Measurements from ENCODE around the gene NPS.

DNA sequence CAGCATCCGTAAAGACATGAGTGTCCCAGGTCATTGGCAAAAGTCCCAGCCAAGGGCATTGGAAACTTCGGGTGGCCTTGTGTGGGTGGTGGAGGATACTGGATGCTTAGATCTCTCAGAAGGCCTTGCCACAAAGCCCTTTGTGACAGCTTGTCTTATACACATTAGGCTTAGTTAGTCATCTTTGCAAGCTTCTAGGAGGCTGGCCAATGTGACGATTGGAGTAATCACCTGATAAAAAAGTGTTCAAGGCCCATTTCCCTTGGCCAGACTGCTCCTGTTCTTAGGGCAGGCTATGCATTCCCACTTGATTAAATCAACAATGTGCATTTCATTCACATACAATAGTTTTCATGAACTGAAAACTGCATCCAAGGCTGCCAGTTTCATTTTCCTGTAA, 26.9 kb downstream of the NPS start:
- no peak for TF ChIP-seq POLR2AphosphoS5 (IDR thresholded peaks at IDR 0.05; ENCODE audit: low read depth, low read length)
- TF ChIP-seq, protein P1, sequence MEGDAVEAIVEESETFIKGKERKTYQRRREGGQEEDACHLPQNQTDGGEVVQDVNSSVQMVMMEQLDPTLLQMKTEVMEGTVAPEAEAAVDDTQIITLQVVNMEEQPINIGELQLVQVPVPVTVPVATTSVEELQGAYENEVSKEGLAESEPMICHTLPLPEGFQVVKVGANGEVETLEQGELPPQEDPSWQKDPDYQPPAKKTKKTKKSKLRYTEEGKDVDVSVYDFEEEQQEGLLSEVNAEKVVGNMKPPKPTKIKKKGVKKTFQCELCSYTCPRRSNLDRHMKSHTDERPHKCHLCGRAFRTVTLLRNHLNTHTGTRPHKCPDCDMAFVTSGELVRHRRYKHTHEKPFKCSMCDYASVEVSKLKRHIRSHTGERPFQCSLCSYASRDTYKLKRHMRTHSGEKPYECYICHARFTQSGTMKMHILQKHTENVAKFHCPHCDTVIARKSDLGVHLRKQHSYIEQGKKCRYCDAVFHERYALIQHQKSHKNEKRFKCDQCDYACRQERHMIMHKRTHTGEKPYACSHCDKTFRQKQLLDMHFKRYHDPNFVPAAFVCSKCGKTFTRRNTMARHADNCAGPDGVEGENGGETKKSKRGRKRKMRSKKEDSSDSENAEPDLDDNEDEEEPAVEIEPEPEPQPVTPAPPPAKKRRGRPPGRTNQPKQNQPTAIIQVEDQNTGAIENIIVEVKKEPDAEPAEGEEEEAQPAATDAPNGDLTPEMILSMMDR (IDR thresholded peaks at IDR 0.05), result no peak
- no peak for TF ChIP-seq REST (IDR thresholded peaks at IDR 0.05; ENCODE audit: insufficient read depth in 1 of 2, low read depth in 2 of 2, low read length in 1 of 2)
